Measurements from ENCODE around the gene ECEL1.
"Not testable (repeated sequence)": the region's sequence is repeated elsewhere in the genome, so short reads cannot be mapped to it uniquely, and the experiment has no call there.

Gene ECEL1

DNA sequence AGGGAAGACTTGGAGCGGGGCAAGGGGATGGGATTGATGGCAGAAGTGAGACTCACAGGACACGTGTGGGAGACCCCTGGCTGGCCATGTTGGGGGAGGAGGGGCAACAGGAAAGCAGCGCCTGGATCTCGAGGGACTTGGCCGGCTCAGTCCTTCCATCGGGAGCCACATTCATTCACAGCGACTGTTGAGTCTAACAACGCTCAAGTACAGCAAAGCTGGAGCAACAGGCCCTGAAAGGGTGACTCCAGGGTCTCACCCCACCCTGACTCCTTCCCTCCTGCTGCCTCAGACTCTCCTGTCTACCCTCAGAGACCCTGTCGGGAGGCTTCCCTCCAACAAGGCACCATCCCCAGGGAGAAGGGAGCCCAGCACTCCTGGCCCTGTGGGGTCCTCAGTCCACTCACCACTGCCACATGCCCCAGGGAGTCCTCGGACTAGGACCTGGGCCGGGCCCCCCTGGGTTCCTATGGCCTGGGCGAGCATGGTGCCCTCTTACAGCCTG is 46.4 kb downstream of the ECEL1 start:
- POLR2A ChIA-PET: no interaction called here
- TF ChIP-seq SP1 (IDR thresholded peaks at IDR 0.05) (no peak), HDGF (IDR thresholded peaks at IDR 0.05; ENCODE audit: borderline replicate concordance) (no peak), FOXA1 (IDR thresholded peaks at IDR 0.05) (no peak), ELF4 (IDR thresholded peaks at IDR 0.05) (no peak), SUZ12 (IDR thresholded peaks at IDR 0.05) (no peak), LEF1 (IDR thresholded peaks at IDR 0.05; ENCODE audit: borderline replicate concordance) (no peak), ZNF384 (IDR thresholded peaks at IDR 0.05) (no peak), TARDBP (IDR thresholded peaks at IDR 0.05) (no peak), FOXK2 (IDR thresholded peaks at IDR 0.05) (no peak), PKNOX1 (IDR thresholded peaks at IDR 0.05) (no peak), L3MBTL2 (conservative IDR thresholded peaks at IDR 0.05) (no peak), BHLHE40 (IDR thresholded peaks at IDR 0.05; ENCODE audit: borderline replicate concordance) (no peak), NFRKB (IDR thresholded peaks at IDR 0.05) (no peak), FOXM1 (IDR thresholded peaks at IDR 0.05; ENCODE audit: borderline replicate concordance) (no peak)
- DNase-seq (ENCODE audit: extremely low spot score): no peak
- CTCF ChIA-PET: interaction anchor here (1.2 kb wide), 1 partner anchor 74 kb away, joined by 3 read pairs; no protein-coding TSS in a partner anchor

GRCh38 chr2:232440220-232441018 is 47.2 kb downstream of the ECEL1 start:
- peak; percentile 77 for DNase-seq (ENCODE audit: extremely low spot score)
- CTCF ChIA-PET: interaction anchor here (0.7 to 1.7 kb wide), 8 partner anchors 68 to 540 kb away, joined by 3 to 13 read pairs (median 3); no protein-coding TSS in a partner anchor
- POLR2A ChIA-PET: not testable (repeated sequence)

GRCh38 chr2:232439758-232440135 is 47.9 kb downstream of the ECEL1 start:
- POLR2A ChIA-PET: no interaction called here
- DNase-seq (ENCODE audit: extremely low spot score): no peak
- CTCF ChIA-PET: interaction anchor here (0.6 to 1.7 kb wide), 9 partner anchors 45 to 539 kb away, joined by 3 to 13 read pairs (median 3); no protein-coding TSS in a partner anchor
- TF ChIP-seq NFRKB (IDR thresholded peaks at IDR 0.05) (no peak), LEF1 (IDR thresholded peaks at IDR 0.05; ENCODE audit: borderline replicate concordance) (no peak), SUZ12 (IDR thresholded peaks at IDR 0.05) (no peak), HDGF (IDR thresholded peaks at IDR 0.05; ENCODE audit: borderline replicate concordance) (no peak), CTBP1 (IDR thresholded peaks at IDR 0.05; ENCODE audit: borderline replicate concordance) (no peak), FOXM1 (IDR thresholded peaks at IDR 0.05; ENCODE audit: borderline replicate concordance) (no peak), PKNOX1 (IDR thresholded peaks at IDR 0.05) (no peak), ZNF384 (IDR thresholded peaks at IDR 0.05) (no peak), ELF4 (IDR thresholded peaks at IDR 0.05) (no peak), L3MBTL2 (conservative IDR thresholded peaks at IDR 0.05) (no peak), BHLHE40 (IDR thresholded peaks at IDR 0.05; ENCODE audit: borderline replicate concordance) (no peak), ARNT (IDR thresholded peaks at IDR 0.05) (no peak), TARDBP (IDR thresholded peaks at IDR 0.05) (no peak), FOXK2 (IDR thresholded peaks at IDR 0.05) (no peak), SP1 (IDR thresholded peaks at IDR 0.05) (no peak), FOXA1 (IDR thresholded peaks at IDR 0.05) (no peak)

DNA sequence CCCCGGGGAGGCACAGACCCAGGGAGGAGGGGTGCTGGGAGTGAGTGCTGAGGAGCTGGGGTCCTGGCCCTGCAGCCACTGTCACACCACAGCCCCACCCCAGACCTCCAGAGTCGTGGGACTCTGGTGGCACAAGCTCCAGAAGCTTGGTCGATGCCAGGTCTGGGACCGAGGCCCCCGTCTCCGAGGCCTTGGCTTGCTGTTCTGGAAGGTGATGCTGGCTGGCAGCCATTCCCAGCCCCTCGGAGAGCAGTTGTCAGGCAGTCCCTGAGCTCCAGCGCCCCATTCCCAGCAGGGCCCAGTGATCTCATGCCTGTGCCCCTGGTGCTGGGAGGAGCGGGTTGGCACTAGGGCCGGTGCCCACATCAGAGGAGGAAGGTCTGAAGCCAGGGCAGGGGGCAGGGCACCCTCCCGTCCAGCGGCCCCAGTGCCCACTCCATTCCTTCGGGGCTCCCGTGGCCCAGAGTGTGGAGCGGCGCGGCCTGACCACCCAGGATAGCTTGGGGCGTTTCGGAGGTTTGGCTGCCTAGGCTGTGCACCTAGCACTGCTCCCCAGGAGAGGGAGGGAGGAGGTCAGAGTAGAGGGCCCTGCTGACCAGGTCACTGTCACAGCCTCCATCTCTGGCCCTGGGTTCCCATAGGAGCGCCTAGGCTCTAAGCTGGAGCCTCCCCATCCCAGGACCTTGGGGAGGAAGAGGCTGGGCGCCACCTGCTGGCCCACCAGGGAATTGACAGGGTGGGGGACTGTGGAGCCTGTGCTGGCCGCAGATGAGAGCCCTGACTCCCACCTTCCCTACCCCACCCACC is 48.5 kb downstream of the ECEL1 start:
- no peak for TF ChIP-seq FOXK2 (IDR thresholded peaks at IDR 0.05)
- TF ChIP-seq HDGF (IDR thresholded peaks at IDR 0.05; ENCODE audit: borderline replicate concordance): no peak
- ChIA-PET POLR2A (no interaction called here), CTCF (interaction anchor here (0.6 to 1.7 kb wide), 8 partner anchors 44 to 539 kb away, joined by 3 to 13 read pairs (median 4); no protein-coding TSS in a partner anchor)
- DNase-seq (ENCODE audit: extremely low spot score): no peak

DNA sequence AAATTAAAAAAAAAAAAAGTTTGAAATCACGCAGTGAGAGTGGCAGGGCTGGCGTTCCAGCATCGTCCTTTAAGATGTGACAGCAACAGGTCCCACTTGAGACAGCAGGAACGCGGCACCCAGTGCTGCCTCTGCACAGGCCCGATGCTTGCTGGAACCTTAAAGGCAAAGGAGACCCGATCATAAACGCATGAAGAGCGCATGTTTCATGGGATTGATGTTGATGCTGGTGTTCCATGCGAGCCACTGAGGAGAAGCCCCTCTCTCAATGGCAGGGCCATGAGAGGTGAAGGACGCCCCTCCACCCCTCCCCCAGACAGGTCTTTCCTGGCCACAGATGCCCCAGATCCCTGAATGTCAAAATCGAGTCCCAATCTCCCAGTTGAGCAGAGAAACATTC is 49.5 kb downstream of the ECEL1 start:
- no peak for DNase-seq (ENCODE audit: extremely low spot score)
- no peak for TF ChIP-seq BHLHE40 (IDR thresholded peaks at IDR 0.05; ENCODE audit: borderline replicate concordance)
- TF ChIP-seq HDGF (IDR thresholded peaks at IDR 0.05; ENCODE audit: borderline replicate concordance): no peak
- no peak for TF ChIP-seq FOXK2 (IDR thresholded peaks at IDR 0.05)
- TF ChIP-seq FOXA1 (IDR thresholded peaks at IDR 0.05): no peak
- TF ChIP-seq ELF4 (IDR thresholded peaks at IDR 0.05): no peak
- TF ChIP-seq FOXM1 (IDR thresholded peaks at IDR 0.05; ENCODE audit: borderline replicate concordance): no peak
- no peak for TF ChIP-seq LEF1 (IDR thresholded peaks at IDR 0.05; ENCODE audit: borderline replicate concordance)
- no peak for TF ChIP-seq ARNT (IDR thresholded peaks at IDR 0.05)
- TF ChIP-seq CTBP1 (IDR thresholded peaks at IDR 0.05; ENCODE audit: borderline replicate concordance): no peak
- no peak for TF ChIP-seq ZNF384 (IDR thresholded peaks at IDR 0.05)
- no peak for TF ChIP-seq L3MBTL2 (conservative IDR thresholded peaks at IDR 0.05)
- no peak for TF ChIP-seq SP1 (IDR thresholded peaks at IDR 0.05)
- no peak for TF ChIP-seq NFRKB (IDR thresholded peaks at IDR 0.05)
- no peak for TF ChIP-seq PKNOX1 (IDR thresholded peaks at IDR 0.05)
- no peak for TF ChIP-seq TARDBP (IDR thresholded peaks at IDR 0.05)
- POLR2A ChIA-PET: no interaction called here
- CTCF ChIA-PET: interaction anchor here (0.7 kb wide), 1 partner anchor 82 kb away, joined by 3 read pairs; the partner anchor contains the start of gene PRSS56
